HG03060 (cell line): ENCODE measurements around the gene SPRY2.

Experiments used
- ATAC-seq: cut with Tn5 transposase; IDR thresholded peaks from one replicate; pipeline ENCODE4 v1.9.1; 2021; ENCODE audit warnings: low read depth, moderate number of reproducible peaks; ENCODE audit not compliant: unreplicated experiment

Gene SPRY2

GRCh38 chr13:80314711-80315653, 25.9 kb downstream of the SPRY2 start:
- ATAC-seq: no peak

GRCh38 chr13:80313668-80314256, 27.2 kb downstream of the SPRY2 start:
- ATAC-seq: no peak

GRCh38 chr13:80312967-80313366, 28.0 kb downstream of the SPRY2 start:
- no peak for ATAC-seq

GRCh38 chr13:80312012-80312704, 28.8 kb downstream of the SPRY2 start:
- ATAC-seq: no peak

GRCh38 chr13:80309926-80310325, 31.0 kb downstream of the SPRY2 start:
- no peak for ATAC-seq

- no peak for ATAC-seq
Observed at GRCh38 chr13:80307401-80307987, 33.4 kb downstream of the SPRY2 start.

- no peak for ATAC-seq
Observed at GRCh38 chr13:80306337-80306972, 34.5 kb downstream of the SPRY2 start.

- no peak for ATAC-seq
Observed at GRCh38 chr13:80305737-80306136, 35.2 kb downstream of the SPRY2 start.

- no peak for ATAC-seq
Observed at GRCh38 chr13:80303225-80303811, 37.6 kb downstream of the SPRY2 start.

- ATAC-seq: no peak
Observed at GRCh38 chr13:80299046-80299445, 41.9 kb downstream of the SPRY2 start.

GRCh38 chr13:80297503-80297902, 43.4 kb downstream of the SPRY2 start:
- ATAC-seq: no peak

GRCh38 chr13:80297094-80297493, 43.8 kb downstream of the SPRY2 start:
- no peak for ATAC-seq

- ATAC-seq: no peak
Observed at GRCh38 chr13:80296638-80297037, 44.3 kb downstream of the SPRY2 start.

- ATAC-seq: no peak
Observed at GRCh38 chr13:80290591-80290990, 50.3 kb downstream of the SPRY2 start.
